Neural crest cell (in vitro differentiated cells): Measurements from ENCODE around the gene DOCK11. TPM values are rescaled to one million over a fixed set of nuclear protein-coding genes. Genes with fewer than 3 reads are reported as not detected.

ENCODE experiments used
- DNase-seq: peaks from one replicate; pipeline ENCODE4 v3.0.0; 2021; ENCODE audit warnings: low read depth, mixed read lengths, low spot score
- H3K27ac Mint-ChIP-seq: one replicate; pipeline ENCODE4 v1.8.0; 2021; ENCODE audit warnings: mild to moderate bottlenecking, mixed read lengths; ENCODE audit not compliant: unreplicated experiment
- H3K27me3 Mint-ChIP-seq: 2 replicates; pipeline ENCODE4 v1.8.0; 2021; ENCODE audit warnings: low read depth, mild to moderate bottlenecking, mixed read lengths
- H3K36me3 Mint-ChIP-seq: 2 replicates; pipeline ENCODE4 v1.8.0; 2021; ENCODE audit warnings: low read depth, mild to moderate bottlenecking, mixed read lengths
- H3K4me1 Mint-ChIP-seq: 2 replicates; pipeline ENCODE4 v1.8.0; 2021; ENCODE audit warnings: mixed read lengths
- H3K4me3 Mint-ChIP-seq: one replicate; pipeline ENCODE4 v1.8.0; 2021; ENCODE audit warnings: mild to moderate bottlenecking, mixed read lengths
- H3K9me3 Mint-ChIP-seq: 2 replicates; pipeline ENCODE4 v1.8.0; 2021; ENCODE audit warnings: mixed read lengths
- total RNA-seq: library from RNA; stranded (reverse); gene quantifications from 2 replicates; pipeline ENCODE4 v1.2.1, GENCODE V29; 2021
- TF ChIP-seq, protein P1 (sequence below): fragments of 200-600 bp; sonication (generic); conservative IDR thresholded peaks from 2 replicates; pipeline ENCODE4 v1.5.0; 2021; ENCODE audit warnings: antibody characterized with exemption, mild to moderate bottlenecking

The DOCK11 gene
- total RNA-seq, 1 donor from 2014 or later: 14.6 TPM

DNA sequence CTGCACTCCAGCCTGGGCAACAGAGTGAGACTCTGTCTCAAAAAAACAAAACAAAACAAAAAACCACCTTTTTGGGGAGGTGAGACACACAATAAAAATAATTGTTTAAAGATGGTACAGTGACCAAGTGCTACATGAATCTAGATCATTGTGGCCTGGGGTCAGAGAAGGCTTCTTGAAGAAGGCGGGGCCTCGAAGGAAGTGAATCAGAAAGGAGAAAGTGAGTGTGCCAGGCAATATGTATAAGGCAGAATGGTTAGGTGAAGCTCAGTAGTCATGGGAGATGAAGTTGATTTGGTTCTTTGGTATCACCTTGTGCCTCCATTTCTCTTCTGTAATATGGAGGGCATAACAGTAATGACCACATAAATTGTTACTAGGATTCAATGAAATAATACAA, 58.9 kb downstream of the DOCK11 start:
- no peak for DNase-seq
- H3K27me3 Mint-ChIP-seq: no peaks in the 10 kb centered on the region
- H3K27ac Mint-ChIP-seq: no peak overlapping the region
- peaks cover 9% of the 10 kb centered on the region for H3K36me3 Mint-ChIP-seq
- H3K4me1 Mint-ChIP-seq: peaks cover 7% of the 10 kb centered on the region
- H3K9me3 Mint-ChIP-seq: peaks cover 4% of the 10 kb centered on the region
- TF ChIP-seq, protein P1, sequence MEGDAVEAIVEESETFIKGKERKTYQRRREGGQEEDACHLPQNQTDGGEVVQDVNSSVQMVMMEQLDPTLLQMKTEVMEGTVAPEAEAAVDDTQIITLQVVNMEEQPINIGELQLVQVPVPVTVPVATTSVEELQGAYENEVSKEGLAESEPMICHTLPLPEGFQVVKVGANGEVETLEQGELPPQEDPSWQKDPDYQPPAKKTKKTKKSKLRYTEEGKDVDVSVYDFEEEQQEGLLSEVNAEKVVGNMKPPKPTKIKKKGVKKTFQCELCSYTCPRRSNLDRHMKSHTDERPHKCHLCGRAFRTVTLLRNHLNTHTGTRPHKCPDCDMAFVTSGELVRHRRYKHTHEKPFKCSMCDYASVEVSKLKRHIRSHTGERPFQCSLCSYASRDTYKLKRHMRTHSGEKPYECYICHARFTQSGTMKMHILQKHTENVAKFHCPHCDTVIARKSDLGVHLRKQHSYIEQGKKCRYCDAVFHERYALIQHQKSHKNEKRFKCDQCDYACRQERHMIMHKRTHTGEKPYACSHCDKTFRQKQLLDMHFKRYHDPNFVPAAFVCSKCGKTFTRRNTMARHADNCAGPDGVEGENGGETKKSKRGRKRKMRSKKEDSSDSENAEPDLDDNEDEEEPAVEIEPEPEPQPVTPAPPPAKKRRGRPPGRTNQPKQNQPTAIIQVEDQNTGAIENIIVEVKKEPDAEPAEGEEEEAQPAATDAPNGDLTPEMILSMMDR: no peak
- no peak overlapping the region for H3K4me3 Mint-ChIP-seq

DNA sequence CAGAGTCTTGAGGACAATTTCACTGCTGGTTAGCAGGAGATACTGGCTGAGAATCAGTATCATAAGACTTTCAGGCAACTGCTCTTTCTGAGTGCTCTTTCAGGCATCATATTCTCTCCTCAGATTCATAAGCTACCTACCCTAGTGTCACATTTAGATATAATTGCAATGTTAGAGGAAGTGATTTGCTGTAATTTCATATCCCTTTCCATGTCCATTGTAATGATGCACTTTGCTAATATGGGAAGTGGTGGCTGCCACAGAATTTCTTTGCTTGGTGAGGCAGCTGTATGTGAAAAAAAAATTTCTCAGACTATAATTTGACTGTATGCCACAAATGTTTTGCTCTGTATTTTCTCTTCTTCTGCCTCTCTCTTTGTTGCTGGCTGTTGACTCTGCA, 63.3 kb downstream of the DOCK11 start:
- TF ChIP-seq, protein P1: no peak
- Mint-ChIP-seq H3K27me3 (no peaks in the 10 kb centered on the region), H3K9me3 (peaks cover 4% of the 10 kb centered on the region), H3K27ac (no peak overlapping the region), H3K4me3 (no peak overlapping the region), H3K4me1 (peaks cover 15% of the 10 kb centered on the region), H3K36me3 (peaks cover 12% of the 10 kb centered on the region)
- DNase-seq: no peak

DNA sequence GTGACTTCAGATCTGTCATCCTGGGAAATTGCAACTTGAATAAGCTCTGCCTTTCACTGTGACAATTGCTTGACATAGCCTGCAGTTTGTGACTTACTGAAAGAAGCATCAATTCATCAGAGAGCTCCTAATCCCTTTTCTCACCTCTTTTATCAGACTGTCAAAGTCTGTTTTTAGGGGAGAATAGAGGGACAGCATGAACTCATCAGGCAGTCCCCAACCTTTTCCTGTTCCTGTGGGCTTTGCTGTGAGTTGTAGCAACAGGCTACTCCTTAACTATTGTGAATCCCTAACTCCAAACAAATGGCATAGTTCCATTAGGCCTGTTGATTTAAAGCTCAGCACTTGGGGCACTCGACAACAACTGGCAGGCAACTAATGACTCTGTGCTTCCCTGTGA, 64.9 kb downstream of the DOCK11 start:
- Mint-ChIP-seq H3K27ac (no peak overlapping the region), H3K27me3 (no peaks in the 10 kb centered on the region), H3K4me3 (no peak overlapping the region), H3K36me3 (peaks cover 10% of the 10 kb centered on the region), H3K4me1 (peaks cover 15% of the 10 kb centered on the region), H3K9me3 (peaks cover 4% of the 10 kb centered on the region)
- TF ChIP-seq, protein P1: no peak
- DNase-seq: no peak

DNA sequence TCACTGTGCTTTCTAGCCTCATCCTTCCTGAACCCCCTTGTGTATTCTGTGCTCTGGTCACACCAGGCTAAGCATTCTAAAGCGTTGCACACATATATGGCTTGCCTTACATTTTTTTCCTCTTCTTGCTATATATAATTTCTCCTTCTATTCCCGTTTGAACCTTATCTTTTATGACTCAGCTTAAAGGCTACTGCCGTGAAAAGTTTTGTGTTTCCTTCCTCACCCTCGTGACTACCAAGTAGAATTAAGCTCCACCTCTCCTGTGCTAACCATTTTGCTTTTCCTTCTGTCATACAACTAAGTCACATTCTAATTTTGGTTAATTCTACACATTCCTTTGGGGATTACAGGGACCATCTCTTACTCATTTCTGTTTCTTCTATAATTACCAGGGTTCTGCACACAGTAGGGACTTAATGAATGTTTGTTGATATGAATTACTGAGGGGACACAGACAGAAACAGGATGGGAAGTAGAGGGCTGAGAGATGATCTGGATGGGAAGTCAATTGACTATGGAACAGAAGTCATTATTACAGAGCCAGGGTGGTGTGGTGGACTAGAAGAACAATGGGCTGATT, 67.1 kb downstream of the DOCK11 start:
- Mint-ChIP-seq H3K27ac (no peak overlapping the region), H3K9me3 (no peaks in the 10 kb centered on the region), H3K27me3 (no peaks in the 10 kb centered on the region), H3K36me3 (peaks cover 8% of the 10 kb centered on the region), H3K4me1 (peaks cover 16% of the 10 kb centered on the region), H3K4me3 (no peak overlapping the region)
- TF ChIP-seq, protein P1: no peak
- no peak for DNase-seq

DNA sequence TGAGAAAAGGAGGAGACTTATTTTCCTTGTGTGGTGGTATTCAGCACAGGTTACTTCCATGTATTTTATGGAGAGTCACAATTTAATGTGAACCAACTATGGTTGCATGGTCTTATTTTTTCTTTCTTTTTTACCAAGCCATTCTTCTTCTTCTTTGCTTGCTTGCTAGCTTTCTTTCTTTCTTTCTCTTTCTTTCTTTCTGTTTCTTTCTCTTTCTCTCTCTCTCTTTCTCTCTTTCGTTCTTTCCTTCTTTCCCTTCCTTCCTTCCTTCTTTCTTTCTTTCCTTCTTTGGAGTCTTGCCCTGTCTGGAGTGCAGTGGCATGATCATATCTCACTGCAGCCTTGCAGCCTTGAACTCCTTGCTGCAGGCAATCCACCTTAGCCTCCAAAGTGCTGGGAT, 68.9 kb downstream of the DOCK11 start:
- Mint-ChIP-seq H3K36me3 (peaks cover 11% of the 10 kb centered on the region), H3K4me3 (no peak overlapping the region), H3K4me1 (peaks cover 16% of the 10 kb centered on the region), H3K9me3 (peaks cover 4% of the 10 kb centered on the region), H3K27ac (no peak overlapping the region), H3K27me3 (no peaks in the 10 kb centered on the region)
- no peak for DNase-seq
- TF ChIP-seq, protein P1: no peak
